ENCODE data around the gene PEX5L.
"Not testable (repeated sequence)": the region's sequence is repeated elsewhere in the genome, so short reads cannot be mapped to it uniquely, and the experiment has no call there.

PEX5L gene

GRCh38 chr3:180036671-180037455 lies at the start of gene PEX5L:
PEX5L (minus strand) TSS chr3:180036937; CDS start chr3:180036599, 338 bp downstream.
- no peak for DNase-seq (ENCODE audit: low read depth)

- DNase-seq (ENCODE audit: low read depth), result no peak
Observed at GRCh38 chr3:180085122-180085710, 48.5 kb upstream of the PEX5L start.

- DNase-seq (ENCODE audit: low read depth), result no peak
Observed at GRCh38 chr3:180082699-180083098, 46.0 kb upstream of the PEX5L start.

GRCh38 chr3:180078592-180078991 lies 41.9 kb upstream of the PEX5L start:
- DNase-seq (ENCODE audit: low read depth), result no peak

GRCh38 chr3:180073561-180073960 lies 36.8 kb upstream of the PEX5L start:
- DNase-seq (ENCODE audit: low read depth), result no peak

- no peak for DNase-seq (ENCODE audit: low read depth)
Observed at GRCh38 chr3:180072786-180073185, 36.0 kb upstream of the PEX5L start.

GRCh38 chr3:180070925-180071324 lies 34.2 kb upstream of the PEX5L start:
- no peak for DNase-seq (ENCODE audit: low read depth)

- no peak for DNase-seq (ENCODE audit: low read depth)
Observed at GRCh38 chr3:180068023-180068422, 31.3 kb upstream of the PEX5L start.

- DNase-seq (ENCODE audit: low read depth), result no peak
Observed at GRCh38 chr3:180066598-180066997, 29.9 kb upstream of the PEX5L start.

- no peak for DNase-seq (ENCODE audit: low read depth)
Observed at GRCh38 chr3:180063783-180064182, 27.0 kb upstream of the PEX5L start.

- no peak for DNase-seq (ENCODE audit: low read depth)
Observed at GRCh38 chr3:180062771-180063170, 26.0 kb upstream of the PEX5L start.

GRCh38 chr3:180059356-180059755 lies 22.6 kb upstream of the PEX5L start:
- DNase-seq (ENCODE audit: low read depth), result no peak

GRCh38 chr3:180058238-180058637 lies 21.5 kb upstream of the PEX5L start:
- no peak for DNase-seq (ENCODE audit: low read depth)

GRCh38 chr3:180055656-180056055 lies 18.9 kb upstream of the PEX5L start:
- DNase-seq (ENCODE audit: low read depth), result not testable (repeated sequence)

- no peak for DNase-seq (ENCODE audit: low read depth)
Observed at GRCh38 chr3:180049391-180049790, 12.7 kb upstream of the PEX5L start.

GRCh38 chr3:180048840-180049239 lies 12.1 kb upstream of the PEX5L start:
- no peak for DNase-seq (ENCODE audit: low read depth)

- no peak for DNase-seq (ENCODE audit: low read depth)
Observed at GRCh38 chr3:180048103-180048502, 11.4 kb upstream of the PEX5L start.

- DNase-seq (ENCODE audit: low read depth), result no peak
Observed at GRCh38 chr3:180040966-180041365, 4.2 kb upstream of the PEX5L start.

GRCh38 chr3:180036092-180036670 lies 556 bp downstream of the PEX5L start:
- DNase-seq (ENCODE audit: low read depth), result no peak

GRCh38 chr3:180026997-180027396 lies 9.7 kb downstream of the PEX5L start:
- no peak for DNase-seq (ENCODE audit: low read depth)

GRCh38 chr3:180018543-180018942 lies 18.2 kb downstream of the PEX5L start:
- DNase-seq (ENCODE audit: low read depth), result no peak

- DNase-seq (ENCODE audit: low read depth), result no peak
Observed at GRCh38 chr3:180017846-180018245, 18.9 kb downstream of the PEX5L start.

GRCh38 chr3:180011927-180012326 lies 24.8 kb downstream of the PEX5L start:
- no peak for DNase-seq (ENCODE audit: low read depth)
